ENCODE results near the gene FOXM1. TPM values are rescaled to one million over a fixed set of nuclear protein-coding genes. Genes with fewer than 3 reads are reported as not detected.

Gene FOXM1
- total and polyA plus RNA-seq, 2 donors: 0.49 to 6.2 TPM

GRCh38 chr12:2824541-2824940 lies 52.4 kb downstream of the FOXM1 start:
- Histone ChIP-seq H3K27ac (ENCODE audit: low read depth) (no peak overlapping the region), H3K4me3 (ENCODE audit: low read depth, low read length) (no peak overlapping the region), H3K4me1 (ENCODE audit: insufficient read depth) (no peaks in the 10 kb centered on the region), H3K36me3 (ENCODE audit: insufficient read depth) (peaks cover 6% of the 10 kb centered on the region)
- WGBS: 78% methylated on average over 6 of the region's 6 CpGs
- DNase-seq (ENCODE audit: extremely low spot score): no peak

GRCh38 chr12:2823483-2823882 lies 53.5 kb downstream of the FOXM1 start:
- Histone ChIP-seq H3K4me1 (ENCODE audit: insufficient read depth) (no peaks in the 10 kb centered on the region), H3K27ac (ENCODE audit: low read depth) (no peak overlapping the region), H3K4me3 (ENCODE audit: low read depth, low read length) (no peak overlapping the region), H3K36me3 (ENCODE audit: insufficient read depth) (peaks cover 6% of the 10 kb centered on the region)
- no peak for DNase-seq (ENCODE audit: extremely low spot score)
- 70% methylated on average over 7 of the region's 7 CpGs for WGBS

GRCh38 chr12:2820432-2820831 lies 56.5 kb downstream of the FOXM1 start:
- H3K36me3 ChIP-seq (ENCODE audit: insufficient read depth): peaks cover 2% of the 10 kb centered on the region
- WGBS: 87% methylated on average over 9 of the region's 9 CpGs

GRCh38 chr12:2819810-2820209 lies 57.2 kb downstream of the FOXM1 start:
- no peak overlapping the region for H3K4me3 ChIP-seq (ENCODE audit: low read depth, low read length)
- H3K4me1 ChIP-seq (ENCODE audit: insufficient read depth): no peaks in the 10 kb centered on the region
- no peak overlapping the region for H3K27ac ChIP-seq (ENCODE audit: low read depth)
- peaks cover 2% of the 10 kb centered on the region for H3K36me3 ChIP-seq (ENCODE audit: insufficient read depth)
- DNase-seq (ENCODE audit: extremely low spot score): no peak
- WGBS: 95% methylated on average over 15 of the region's 15 CpGs

More at GRCh38 chr12:2820432-2820831, 56.5 kb downstream of the FOXM1 start:
- Histone ChIP-seq H3K4me3 (ENCODE audit: low read depth, low read length) (no peak overlapping the region), H3K4me1 (ENCODE audit: insufficient read depth) (no peaks in the 10 kb centered on the region), H3K27ac (ENCODE audit: low read depth) (no peak overlapping the region)
- DNase-seq (ENCODE audit: extremely low spot score): no peak

GRCh38 chr12:2813214-2814185 lies 63.5 kb downstream of the FOXM1 start:
- H3K4me1 ChIP-seq (ENCODE audit: insufficient read depth): no peaks in the 10 kb centered on the region

GRCh38 chr12:2812290-2813213 lies 64.4 kb downstream of the FOXM1 start, which contains the start of gene ITFG2:
Gene ITFG2 (plus strand): TSS chr12:2812668. CDS start chr12:2812761, 93 bp downstream.
- H3K27ac ChIP-seq (ENCODE audit: low read depth): peak within 1 kb of the TSS; percentile 93
- peak; percentile 99 for DNase-seq (ENCODE audit: extremely low spot score)
- no peaks in the 10 kb centered on the region for H3K36me3 ChIP-seq (ENCODE audit: insufficient read depth)
- under 1% methylated on average over 48 of the region's 48 CpGs for WGBS
- H3K4me1 ChIP-seq (ENCODE audit: insufficient read depth): no peaks in the 10 kb centered on the region
- peak within 1 kb of the TSS; percentile 62 for H3K4me3 ChIP-seq (ENCODE audit: low read depth, low read length)

More at GRCh38 chr12:2813214-2814185, 63.5 kb downstream of the FOXM1 start:
- 11% methylated on average over 10 of the region's 10 CpGs for WGBS
- Histone ChIP-seq H3K27ac (ENCODE audit: low read depth) (peak overlapping the region; percentile 86), H3K36me3 (ENCODE audit: insufficient read depth) (no peaks in the 10 kb centered on the region), H3K4me3 (ENCODE audit: low read depth, low read length) (peak overlapping the region; percentile 62)
- DNase-seq (ENCODE audit: extremely low spot score): no peak

GRCh38 chr12:2811801-2812200 lies 65.2 kb downstream of the FOXM1 start:
- Histone ChIP-seq H3K4me1 (ENCODE audit: insufficient read depth) (no peaks in the 10 kb centered on the region), H3K27ac (ENCODE audit: low read depth) (no peak overlapping the region), H3K4me3 (ENCODE audit: low read depth, low read length) (no peak overlapping the region), H3K36me3 (ENCODE audit: insufficient read depth) (no peaks in the 10 kb centered on the region)
- WGBS: 83% methylated on average over 5 of the region's 5 CpGs
- no peak for DNase-seq (ENCODE audit: extremely low spot score)

Other genes with a start within 250 kb of the FOXM1 start
- gene FKBP4, start 82.2 kb downstream of the FOXM1 start, total RNA-seq: 27.9 TPM
- gene FKBP4, start 82.2 kb downstream of the FOXM1 start, polyA plus RNA-seq: 43.7 TPM
- 23.2 TPM for gene ITFG2, start 64.5 kb downstream of the FOXM1 start, total RNA-seq
- gene ITFG2, start 64.5 kb downstream of the FOXM1 start, polyA plus RNA-seq: 27.2 TPM
- gene NRIP2, start 42.1 kb downstream of the FOXM1 start, total RNA-seq: 1.7 TPM
- 4.3 TPM for gene NRIP2, start 42.1 kb downstream of the FOXM1 start, polyA plus RNA-seq
- not detected for gene TEX52, start 20.1 kb downstream of the FOXM1 start, total RNA-seq
- gene TEX52, start 20.1 kb downstream of the FOXM1 start, polyA plus RNA-seq: not detected
- gene RHNO1, start within 50 bp of the FOXM1 start, total RNA-seq: 27.4 TPM
- 12.0 TPM for gene RHNO1, start within 50 bp of the FOXM1 start, polyA plus RNA-seq
- gene TULP3, start 13.7 kb upstream of the FOXM1 start, total RNA-seq: 24.3 TPM
- 22.8 TPM for gene TULP3, start 13.7 kb upstream of the FOXM1 start, polyA plus RNA-seq
- 3.7 TPM for gene TEAD4, start 82.2 kb upstream of the FOXM1 start, total RNA-seq
- 16.3 TPM for gene TEAD4, start 82.2 kb upstream of the FOXM1 start, polyA plus RNA-seq
- 33.3 TPM for gene TSPAN9, start 200.2 kb upstream of the FOXM1 start, total RNA-seq
- gene TSPAN9, start 200.2 kb upstream of the FOXM1 start, polyA plus RNA-seq: 50.4 TPM